ENCODE measurements around the gene SLC28A1.
"Not testable (repeated sequence)": the region's sequence is repeated elsewhere in the genome, so short reads cannot be mapped to it uniquely, and the experiment has no call there.

Gene SLC28A1

DNA sequence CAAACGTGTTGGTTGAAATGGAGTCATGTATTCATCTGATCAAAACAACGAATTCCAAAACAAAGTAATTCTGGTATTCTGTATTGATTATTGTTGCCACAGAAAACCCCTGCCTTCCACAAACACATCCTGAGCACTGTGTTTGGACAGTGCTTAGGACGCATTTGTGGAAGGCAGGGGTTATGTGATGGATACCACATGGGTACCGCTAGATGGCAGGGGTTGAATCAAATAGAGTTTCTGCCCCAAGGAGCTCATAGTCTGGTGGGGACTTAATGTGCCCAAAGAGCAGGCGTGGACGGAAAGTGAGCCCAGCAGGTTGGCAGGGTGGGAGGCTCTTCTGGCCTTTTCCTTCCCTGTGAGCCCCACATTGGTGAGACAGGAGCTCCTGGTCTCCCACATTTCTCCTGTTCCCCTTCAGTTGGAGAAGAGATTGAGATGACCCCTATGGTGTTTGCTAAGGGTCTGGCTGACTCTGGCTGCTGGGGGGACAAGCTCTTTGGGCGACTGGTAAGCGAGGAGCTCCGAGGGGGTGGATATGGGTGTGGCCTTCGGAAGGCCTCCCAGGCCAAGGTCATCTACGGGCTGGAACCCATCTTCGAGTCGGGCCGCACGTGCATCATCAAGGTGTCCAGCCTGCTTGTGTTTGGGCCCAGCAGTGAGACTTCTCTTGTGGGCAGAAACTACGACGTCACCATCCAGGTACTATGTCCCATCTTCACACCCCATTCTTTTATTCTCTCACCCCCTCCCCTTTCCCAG is 22.1 kb upstream of the SLC28A1 start:
- no peak for DNase-seq

DNA sequence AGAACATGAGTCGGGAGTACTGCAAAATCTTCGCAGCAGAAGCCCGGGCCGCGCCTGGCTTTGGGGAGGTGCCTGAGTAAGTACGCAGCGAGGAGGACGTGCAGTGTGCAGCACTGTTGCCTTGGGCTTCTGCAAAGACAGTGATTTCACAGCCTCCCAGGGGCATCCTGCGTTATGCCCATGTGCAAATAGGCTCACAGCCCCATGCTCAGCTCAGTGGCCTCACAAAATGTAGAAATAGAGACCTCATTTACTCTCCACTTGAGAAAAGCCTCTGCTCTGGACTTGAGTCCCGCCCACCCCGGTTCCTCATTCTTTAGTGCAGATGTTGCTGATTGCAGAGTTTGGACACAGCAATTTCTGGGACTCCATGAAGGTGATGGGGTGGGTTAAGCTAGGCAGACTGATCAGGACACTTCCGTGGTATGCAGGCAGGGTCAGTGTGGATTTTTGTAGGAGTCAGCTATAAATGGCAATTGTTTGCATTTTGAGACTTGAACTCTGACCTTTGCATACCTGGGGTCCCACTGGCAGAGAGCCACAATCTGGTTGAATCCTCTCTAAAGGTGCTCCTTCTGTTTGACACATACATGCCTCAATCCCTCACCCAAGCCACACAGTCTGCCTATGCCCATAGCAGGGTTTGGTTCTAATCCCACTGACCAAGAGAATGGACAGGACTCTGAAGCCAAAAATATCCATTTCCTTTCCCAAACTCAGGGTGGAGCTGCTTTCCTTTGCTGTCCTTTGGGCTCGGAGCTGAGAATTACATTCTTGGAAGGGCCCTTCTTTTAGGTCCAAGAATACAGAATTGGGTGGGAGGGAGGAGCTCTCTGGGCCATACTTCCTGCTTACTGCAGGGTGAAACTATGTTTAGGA is 20.7 kb upstream of the SLC28A1 start:
- no peak for DNase-seq

DNA sequence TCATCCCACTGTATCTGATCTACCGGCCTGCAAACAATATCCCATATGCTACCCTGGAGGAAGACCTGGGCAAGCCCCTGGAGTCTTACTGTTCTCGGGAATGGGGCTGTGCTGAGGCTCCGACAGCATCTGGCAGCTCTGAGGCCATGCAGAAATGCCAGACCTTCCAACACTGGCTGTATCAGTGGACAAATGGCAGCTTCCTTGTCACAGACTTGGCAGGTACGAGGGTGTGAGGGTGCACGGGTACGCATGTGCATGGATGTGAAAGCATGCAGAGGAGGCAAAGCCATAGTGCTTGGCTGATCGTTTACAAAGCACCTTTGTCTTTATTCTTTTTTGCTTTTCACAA is 20.0 kb upstream of the SLC28A1 start:
- DNase-seq, result no peak

- DNase-seq, result no peak
These were observed 19.3 kb upstream of the SLC28A1 start for GRCh38 chr15:84865074-84865569.

DNA sequence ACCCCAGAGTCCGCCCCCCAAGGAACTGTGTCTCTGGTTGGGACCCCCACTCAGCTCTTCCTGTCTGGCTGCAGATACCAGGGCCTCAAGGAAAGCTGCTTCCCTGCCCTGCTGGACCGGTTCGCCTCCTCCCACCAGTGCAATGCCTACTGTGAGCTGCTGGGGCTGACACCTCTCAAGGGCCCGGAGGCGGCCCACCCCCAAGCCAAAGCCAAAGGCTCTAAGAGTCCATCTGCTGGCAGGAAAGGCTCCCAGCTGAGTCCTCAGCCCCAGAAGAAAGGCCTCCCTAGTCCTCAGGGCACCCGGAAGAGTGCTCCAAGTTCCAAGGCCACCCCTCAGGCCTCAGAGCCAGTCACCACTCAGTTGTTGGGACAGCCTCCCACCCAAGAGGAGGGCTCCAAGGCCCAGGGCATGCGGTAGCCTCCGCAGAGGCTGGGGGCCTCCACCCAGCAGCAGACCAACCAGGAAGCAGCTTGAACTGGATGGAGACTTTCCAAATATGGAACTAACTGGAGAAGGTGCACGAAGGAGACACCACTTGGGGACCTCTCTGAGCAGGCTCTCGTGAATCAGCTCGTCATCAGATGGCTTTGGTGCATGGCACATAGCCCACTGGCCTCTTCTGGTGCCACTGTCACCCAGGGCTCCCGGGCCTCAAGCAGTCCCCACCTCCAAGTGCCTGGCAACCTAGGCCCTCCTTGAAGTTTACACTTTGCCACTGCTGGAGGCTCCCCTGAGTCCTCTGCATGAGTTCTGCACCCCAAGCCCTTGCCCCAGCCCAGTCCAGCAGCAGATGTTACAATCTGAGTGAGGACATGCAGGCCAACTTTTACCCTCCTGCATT is 16.2 kb upstream of the SLC28A1 start:
- DNase-seq, result no peak

DNA sequence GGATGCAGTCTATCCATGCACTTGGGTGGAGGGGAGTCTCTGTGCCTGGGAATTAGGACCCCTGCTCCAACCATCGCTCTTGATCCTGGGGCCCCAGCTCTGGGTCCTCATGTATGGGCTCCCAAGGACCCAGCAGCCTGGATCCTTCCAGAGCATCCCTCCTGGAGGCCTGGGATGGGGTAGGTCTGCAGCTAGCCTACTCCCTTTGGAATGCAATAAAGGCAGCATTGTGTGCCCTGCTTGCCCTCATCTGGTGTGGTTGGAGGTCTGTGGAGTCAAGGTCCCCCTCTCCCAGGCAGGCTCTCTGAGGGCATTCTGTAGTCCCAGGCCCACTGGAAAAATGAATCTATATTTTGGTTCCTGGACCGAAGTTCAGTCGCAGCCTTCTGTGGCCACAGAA is 15.0 kb upstream of the SLC28A1 start:
- no peak for DNase-seq

DNA sequence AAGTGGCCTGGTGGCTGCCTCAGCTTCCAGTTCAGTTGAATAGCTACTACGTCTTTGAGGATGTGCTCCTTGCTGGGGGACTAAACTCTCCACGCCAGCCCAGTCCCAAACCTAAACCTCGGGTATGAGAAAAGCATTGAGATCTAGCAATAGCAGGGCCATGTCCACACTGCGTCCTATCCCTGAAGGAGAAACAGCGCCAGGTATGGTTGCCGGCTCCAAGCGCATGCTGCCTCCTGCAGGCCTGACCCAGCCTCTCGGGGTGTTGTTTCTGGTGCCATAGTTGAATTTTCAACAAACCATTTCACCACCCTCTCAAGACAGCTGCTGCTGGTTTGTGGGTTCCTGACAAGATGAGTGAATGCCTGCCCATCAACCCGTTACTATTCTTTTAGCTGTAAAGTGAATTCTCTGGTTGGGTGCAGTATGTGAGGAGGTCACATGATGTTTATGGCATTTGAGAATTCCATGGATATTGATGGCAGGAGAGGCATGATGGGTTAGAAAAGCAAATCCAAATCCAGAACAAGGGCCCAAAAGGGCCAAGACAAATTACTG is 13.0 kb upstream of the SLC28A1 start:
- DNase-seq, result no peak

- DNase-seq, result no peak
These were observed 12.2 kb upstream of the SLC28A1 start for GRCh38 chr15:84872009-84872910.

GRCh38 chr15:84873997-84874396 is 10.5 kb upstream of the SLC28A1 start:
- no peak for DNase-seq

- no peak for DNase-seq
These were observed 9.3 kb upstream of the SLC28A1 start for GRCh38 chr15:84874981-84875699.

DNA sequence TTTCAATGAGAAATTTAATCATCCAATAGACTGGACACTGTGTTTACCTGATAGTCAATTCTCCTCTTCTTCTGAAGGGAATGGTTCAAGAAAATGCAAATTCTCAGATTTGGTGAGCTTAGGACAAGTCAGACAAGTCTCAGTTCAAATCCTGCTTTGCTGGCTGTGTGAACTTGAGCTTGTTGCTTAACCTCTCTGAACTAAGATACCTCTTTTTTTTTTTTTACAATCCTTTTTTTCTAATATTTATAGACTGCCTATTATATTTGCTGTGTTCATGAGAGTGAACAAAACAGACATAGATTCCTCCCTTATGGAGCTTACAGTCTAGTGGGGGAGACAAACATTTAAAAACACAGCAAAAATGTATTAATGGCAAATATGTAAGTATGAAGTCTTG is 8.2 kb upstream of the SLC28A1 start:
- no peak for DNase-seq

- DNase-seq, result not testable (repeated sequence)
These were observed 6.8 kb upstream of the SLC28A1 start for GRCh38 chr15:84877701-84878100.

- DNase-seq, result no peak
These were observed 6.0 kb upstream of the SLC28A1 start for GRCh38 chr15:84878504-84878903.

DNA sequence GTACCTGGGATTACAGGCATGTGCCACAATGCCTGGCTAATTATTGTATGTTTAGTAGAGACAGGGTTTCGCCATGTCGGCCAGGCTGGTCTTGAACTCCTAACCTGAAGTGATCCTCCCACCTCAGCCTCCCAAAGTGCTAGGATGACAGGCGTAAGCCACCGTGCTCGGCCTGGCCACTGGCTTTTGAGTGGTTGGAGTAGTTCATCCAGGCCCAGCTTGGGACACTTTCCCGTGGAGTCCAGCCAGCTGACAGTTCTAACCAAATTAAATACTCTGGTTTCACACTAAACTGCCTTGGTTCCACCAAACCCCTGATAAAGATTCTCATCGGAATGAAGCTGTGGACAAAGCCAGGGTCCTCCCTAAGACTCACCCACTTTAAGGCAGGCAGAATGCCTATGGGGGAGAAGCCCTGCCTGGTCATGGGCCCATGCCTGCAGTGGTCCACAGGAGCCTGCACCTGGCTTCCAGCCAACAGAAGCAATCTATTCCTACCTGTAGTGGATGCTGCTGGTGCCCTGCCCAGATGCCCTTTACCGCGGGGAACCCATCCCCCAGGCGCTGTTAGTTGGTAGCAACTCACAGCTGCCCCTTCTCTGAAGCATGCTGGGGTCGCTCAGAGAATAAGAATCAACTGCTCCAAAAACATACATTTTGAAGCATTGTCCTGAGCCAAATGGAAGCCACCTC is 5.2 kb upstream of the SLC28A1 start:
- no peak for DNase-seq

DNA sequence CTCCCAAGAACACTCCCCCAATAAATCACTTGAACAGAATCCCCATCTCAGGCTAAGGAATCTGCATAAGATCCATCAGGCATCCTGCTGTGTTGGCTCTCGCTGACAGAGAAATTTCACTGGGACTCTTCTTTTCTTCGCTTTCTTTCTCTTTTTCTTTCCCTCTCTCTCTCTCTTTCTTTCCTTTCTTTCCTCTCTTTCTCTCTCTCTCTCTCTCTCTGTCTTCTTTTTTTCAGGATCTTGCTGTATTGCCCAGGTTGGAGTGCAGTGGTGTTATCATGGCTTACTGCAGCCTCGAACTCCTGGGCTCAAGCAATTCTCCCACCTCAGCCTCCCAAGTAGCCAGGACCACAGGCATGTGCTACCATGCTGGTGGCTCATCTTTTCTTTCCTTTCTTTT is 4.5 kb upstream of the SLC28A1 start:
- no peak for DNase-seq

- no peak for DNase-seq
These were observed 3.5 kb upstream of the SLC28A1 start for GRCh38 chr15:84880822-84881519.

DNA sequence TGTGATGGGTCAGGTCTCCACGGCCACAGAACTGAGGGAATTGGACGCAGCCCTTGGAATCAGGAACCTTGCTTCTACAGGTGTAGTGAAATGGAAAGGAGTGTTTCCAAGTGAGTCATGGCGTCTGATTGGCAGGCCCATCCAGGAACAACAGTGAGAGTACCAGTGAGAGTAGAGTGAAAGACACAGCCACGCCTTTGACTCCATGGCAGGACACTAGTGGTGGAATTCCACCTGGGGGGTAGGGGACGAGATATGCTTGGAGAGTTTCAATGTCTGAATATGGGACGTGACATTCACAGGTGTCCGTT is 3.0 kb upstream of the SLC28A1 start:
- no peak for DNase-seq

DNA sequence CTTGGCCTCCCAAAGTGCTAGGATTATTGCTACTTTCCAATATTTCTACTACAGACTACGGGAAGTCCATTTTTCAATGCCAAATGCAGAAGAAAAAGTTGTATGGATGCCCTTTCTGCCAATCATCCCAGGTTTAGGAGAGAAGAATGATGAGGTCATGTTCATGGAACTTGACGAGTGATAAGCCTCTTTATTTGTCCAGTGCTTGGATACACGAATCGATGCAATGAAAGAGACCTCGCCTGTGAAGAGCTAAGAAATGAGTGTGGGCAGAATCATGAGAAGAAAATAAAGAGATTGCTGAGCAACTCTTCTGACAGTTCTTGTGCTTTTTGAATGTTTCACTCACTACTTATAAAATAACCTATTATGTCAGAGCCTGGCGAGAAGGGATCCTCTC is 996 bp upstream of the SLC28A1 start:
- DNase-seq, result no peak

GRCh38 chr15:84885801-84886200 is 1.3 kb downstream of the SLC28A1 start:
- no peak for DNase-seq
